Measurements from ENCODE around the gene ADAMTSL5.

- no peak for TF ChIP-seq POLR2A (IDR thresholded peaks at IDR 0.05)
- TF ChIP-seq CTCF (IDR thresholded peaks at IDR 0.05): no peak
- TF ChIP-seq POLR2AphosphoS5 (IDR thresholded peaks at IDR 0.05): no peak
- TF ChIP-seq EP300 (IDR thresholded peaks at IDR 0.05): no peak
These were observed 15.9 kb downstream of the ADAMTSL5 start for GRCh38 chr19:1496714-1497577.

All from gastroesophageal sphincter (tissue), 3 donors.